SU-DHL-6 (cell line): ENCODE data around the gene NPIPB6.

Source experiments
- EZH2phosphoT487 ChIP-seq: fragments of 200-600 bp; sonication (generic), shearing (Covaris generic); conservative IDR thresholded peaks from 2 replicates; pipeline ENCODE4 v1.6.1; 2018; ENCODE audit warnings: mild to moderate bottlenecking, antibody characterized with exemption, low read length, moderate library complexity, mixed read lengths
- TF ChIP-seq, protein P1 (sequence below): fragments of 200-600 bp; sonication (generic); IDR thresholded peaks from one replicate; pipeline ENCODE4 v1.5.1; 2017; ENCODE audit warnings: antibody characterized with exemption, mild to moderate bottlenecking, low read length, moderate library complexity; ENCODE audit not compliant: insufficient read depth, poor library complexity, severe bottlenecking

DNA sequence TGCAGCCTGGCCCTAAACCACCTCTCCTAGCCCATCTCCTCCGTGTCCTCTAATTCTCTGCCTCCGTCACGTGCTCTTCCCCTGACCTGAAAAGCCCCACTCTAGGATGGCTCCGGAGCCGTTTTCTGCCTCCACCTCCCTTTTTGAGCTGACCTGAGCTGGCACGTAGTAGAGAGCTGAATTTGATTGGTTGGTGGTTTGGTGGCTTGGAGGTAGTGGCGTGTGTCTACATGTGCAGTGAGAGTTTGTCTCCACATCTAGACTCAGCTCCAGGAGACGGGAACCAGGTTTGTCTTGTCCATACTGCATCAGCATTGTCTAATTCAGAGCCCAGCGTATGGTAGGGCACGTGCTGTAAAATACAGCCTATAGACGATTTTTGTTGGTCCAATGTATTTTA is 68.0 kb downstream of the NPIPB6 start:
- TF ChIP-seq, protein P1, sequence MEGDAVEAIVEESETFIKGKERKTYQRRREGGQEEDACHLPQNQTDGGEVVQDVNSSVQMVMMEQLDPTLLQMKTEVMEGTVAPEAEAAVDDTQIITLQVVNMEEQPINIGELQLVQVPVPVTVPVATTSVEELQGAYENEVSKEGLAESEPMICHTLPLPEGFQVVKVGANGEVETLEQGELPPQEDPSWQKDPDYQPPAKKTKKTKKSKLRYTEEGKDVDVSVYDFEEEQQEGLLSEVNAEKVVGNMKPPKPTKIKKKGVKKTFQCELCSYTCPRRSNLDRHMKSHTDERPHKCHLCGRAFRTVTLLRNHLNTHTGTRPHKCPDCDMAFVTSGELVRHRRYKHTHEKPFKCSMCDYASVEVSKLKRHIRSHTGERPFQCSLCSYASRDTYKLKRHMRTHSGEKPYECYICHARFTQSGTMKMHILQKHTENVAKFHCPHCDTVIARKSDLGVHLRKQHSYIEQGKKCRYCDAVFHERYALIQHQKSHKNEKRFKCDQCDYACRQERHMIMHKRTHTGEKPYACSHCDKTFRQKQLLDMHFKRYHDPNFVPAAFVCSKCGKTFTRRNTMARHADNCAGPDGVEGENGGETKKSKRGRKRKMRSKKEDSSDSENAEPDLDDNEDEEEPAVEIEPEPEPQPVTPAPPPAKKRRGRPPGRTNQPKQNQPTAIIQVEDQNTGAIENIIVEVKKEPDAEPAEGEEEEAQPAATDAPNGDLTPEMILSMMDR, result no peak
- no peak for TF ChIP-seq EZH2phosphoT487
